Embryonic facial prominence (tissue), 1 donor: ENCODE results near the gene DACH2.

Experiments used
- DNase-seq: peaks from one replicate; pipeline ENCODE4 v3.0.0-alpha.2; 2016; ENCODE audit errors: extremely low spot score

The DACH2 gene

GRCh38 chrX:86322913-86323312 lies 174.7 kb downstream of the DACH2 start:
- DNase-seq = no peak

GRCh38 chrX:86329174-86329573 lies 180.9 kb downstream of the DACH2 start:
- no peak for DNase-seq

DNA sequence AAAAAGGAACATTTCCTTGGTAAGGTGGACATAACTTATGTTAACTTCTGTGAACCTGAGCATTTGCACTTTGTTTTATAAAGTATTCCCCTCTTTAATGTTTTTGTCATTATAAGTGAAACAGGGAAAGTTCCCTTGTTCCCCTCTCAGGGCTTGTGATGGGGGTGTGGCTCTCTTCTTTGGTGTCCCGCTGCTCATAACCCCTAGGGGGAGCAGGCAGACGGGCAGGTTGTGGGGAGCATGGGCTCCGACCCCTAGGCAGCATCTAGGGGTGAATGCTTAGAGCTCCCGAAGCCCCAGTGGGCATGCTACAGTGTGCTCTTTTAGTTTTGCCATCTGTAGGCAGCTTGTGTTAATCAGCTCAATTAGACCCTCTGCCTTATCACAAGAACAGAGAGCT lies 200.4 kb downstream of the DACH2 start:
- no peak for DNase-seq

DNA sequence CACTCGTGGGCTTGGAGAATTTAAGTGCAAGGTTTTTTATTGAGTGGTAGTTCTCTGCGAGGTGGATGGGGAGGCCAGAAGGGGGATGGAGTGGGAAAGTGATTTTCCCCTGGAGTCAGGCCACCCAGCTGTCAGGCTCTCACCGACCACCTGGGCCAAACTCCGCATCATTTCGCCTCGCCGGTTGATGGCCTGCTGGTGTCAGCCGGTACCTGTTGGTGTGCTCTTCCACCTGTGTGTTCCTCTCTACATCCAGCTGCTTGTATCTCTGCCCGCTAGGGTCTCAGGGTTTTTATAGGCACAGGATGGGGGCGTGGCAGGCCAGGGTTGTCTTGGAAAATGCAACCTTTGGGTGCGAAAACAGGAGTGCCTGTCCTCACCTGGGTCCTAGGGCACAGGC lies 200.9 kb downstream of the DACH2 start:
- no peak for DNase-seq

GRCh38 chrX:86369847-86370630 lies 221.8 kb downstream of the DACH2 start:
- no peak for DNase-seq

- DNase-seq = no peak
Observed at GRCh38 chrX:86370927-86371326, 222.7 kb downstream of the DACH2 start.

GRCh38 chrX:86379209-86379608 lies 231.0 kb downstream of the DACH2 start:
- no peak for DNase-seq

- DNase-seq = no peak
Observed at GRCh38 chrX:86383681-86384540, 235.7 kb downstream of the DACH2 start.

DNA sequence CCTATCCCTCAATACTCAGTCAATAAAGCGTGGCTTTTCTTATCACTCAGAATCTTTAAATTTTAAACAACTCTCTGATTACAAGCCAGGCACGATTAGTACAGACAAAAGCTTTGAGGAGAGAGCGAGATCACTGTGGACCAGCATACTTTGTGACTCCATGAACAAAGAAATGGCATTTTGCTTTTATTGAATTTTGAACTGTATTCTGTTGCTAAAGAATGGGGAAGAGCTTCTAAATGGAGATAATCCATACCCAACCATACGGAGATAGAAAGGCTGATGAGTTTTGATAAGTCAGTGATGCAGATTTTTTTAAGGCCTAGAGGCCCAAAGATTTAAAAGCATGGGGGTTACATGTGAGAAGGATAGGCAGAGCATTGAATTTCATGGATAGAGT lies 259.1 kb downstream of the DACH2 start:
- DNase-seq = no peak

DNA sequence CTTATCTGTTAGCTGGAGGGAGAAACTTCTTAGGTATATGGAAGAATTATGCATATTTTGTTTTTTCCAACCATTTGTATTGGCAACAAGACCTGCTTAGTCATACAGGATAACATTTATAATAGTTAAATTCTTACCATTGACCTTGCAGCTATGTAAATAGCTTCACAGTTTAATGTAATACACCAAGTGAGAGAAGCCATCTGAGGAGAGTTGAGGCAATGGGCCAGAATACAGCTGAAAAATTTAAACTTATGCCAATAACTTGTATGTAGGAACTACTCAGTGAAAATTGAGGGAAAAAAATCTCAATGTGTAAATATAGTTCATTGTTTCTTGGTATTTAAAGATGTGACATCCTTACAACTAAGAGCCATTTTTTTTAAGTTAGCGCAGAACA lies 273.5 kb downstream of the DACH2 start:
- DNase-seq = no peak

- DNase-seq = no peak
Observed at GRCh38 chrX:86436116-86436515, 287.9 kb downstream of the DACH2 start.

GRCh38 chrX:86455495-86455894 lies 307.2 kb downstream of the DACH2 start:
- DNase-seq = no peak

- DNase-seq = no peak
Observed at GRCh38 chrX:86460760-86461159, 312.5 kb downstream of the DACH2 start.

- DNase-seq = no peak
Observed at GRCh38 chrX:86504297-86504696, 356.0 kb downstream of the DACH2 start.

GRCh38 chrX:86507331-86507730 lies 359.1 kb downstream of the DACH2 start:
- no peak for DNase-seq

DNA sequence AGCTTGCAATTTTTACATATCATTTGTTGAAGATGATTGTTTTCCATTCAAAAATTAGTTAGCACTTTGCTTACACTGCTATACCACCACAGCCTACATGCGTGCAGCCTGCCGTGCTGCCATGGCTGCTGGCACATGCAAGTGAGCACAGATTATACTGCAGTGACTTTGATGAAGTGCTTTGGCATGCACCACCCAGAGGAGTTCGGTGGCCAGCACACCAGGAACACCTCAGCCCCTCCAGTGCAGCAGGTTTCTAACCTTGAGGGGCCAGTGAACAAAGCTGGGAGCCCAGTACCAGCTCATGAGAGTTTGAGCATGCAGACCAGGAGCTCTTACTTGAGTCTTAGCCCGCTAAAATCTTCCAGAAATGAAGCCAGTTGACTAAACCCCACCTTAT lies 431.5 kb downstream of the DACH2 start:
- no peak for DNase-seq

- DNase-seq = no peak
Observed at GRCh38 chrX:86604607-86605006, 456.4 kb downstream of the DACH2 start.

- no peak for DNase-seq
Observed at GRCh38 chrX:86696951-86697350, 548.7 kb downstream of the DACH2 start.

DNA sequence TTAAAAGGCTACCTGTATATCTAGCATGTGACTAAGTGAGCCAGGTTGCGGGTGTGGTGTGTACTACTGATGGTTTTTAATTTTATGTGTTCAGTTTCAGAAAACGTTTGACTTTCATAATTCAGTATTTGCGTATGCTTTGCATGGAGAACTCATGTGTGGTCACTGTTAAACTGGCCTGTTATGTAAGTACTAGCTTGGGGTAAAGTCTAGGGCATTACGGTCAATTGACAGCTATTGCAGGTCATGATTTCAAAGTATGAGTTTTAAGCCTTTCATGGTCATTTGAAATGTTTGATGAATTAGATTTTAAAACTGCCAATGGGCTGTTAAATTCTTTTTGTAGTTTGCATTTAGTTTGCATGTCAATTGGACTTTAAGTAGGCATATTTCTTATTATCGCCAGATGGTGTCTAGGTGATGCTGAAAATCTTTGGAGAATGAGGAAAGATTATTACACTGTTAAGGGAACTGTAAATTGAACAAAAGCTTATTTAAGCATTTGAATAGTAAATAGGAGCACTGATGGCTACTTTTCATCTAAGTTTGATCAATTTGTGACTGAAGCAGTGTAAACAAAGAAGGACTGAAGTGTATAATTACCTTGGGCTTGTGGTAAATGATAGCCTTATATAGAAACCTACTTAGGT lies 563.4 kb downstream of the DACH2 start:
- DNase-seq = no peak

DNA sequence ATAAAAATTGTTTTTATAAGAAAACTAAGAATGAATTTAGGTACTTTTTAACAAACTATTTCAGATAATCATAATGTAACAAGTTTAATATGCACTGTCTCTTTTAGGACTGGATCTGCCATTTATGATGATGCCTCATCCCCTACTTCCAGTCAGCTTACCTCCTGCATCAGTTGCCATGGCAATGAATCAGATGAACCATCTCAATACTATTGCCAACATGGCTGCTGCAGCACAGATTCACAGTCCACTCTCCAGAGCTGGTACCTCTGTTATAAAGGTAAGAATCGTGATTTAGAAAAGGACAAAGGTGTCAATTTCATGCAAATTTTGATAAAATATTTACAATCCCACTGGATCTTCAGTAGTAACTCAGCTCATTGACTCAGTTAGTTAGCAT lies 566.2 kb downstream of the DACH2 start:
- no peak for DNase-seq

DNA sequence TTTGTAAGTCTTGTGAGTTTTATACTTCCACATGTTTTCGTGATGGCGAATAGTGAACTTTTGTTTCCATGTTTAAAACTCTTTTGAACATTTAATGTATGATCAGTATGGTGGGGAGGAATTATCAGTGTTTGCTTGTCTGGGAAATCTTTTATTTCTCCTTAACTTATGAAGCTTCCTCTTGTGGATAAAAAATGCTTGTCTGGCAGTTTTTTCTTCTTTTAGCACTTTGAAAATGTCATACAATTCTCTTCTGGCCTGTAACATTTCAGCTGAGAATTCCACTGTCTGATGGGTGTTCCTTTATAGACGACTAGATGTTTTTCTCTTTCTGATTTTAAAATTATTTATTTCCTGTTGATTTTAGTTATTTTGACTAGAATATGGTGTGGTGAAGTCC lies 576.0 kb downstream of the DACH2 start:
- DNase-seq = no peak

- no peak for DNase-seq
Observed at GRCh38 chrX:86747091-86747490, 598.8 kb downstream of the DACH2 start.

DNA sequence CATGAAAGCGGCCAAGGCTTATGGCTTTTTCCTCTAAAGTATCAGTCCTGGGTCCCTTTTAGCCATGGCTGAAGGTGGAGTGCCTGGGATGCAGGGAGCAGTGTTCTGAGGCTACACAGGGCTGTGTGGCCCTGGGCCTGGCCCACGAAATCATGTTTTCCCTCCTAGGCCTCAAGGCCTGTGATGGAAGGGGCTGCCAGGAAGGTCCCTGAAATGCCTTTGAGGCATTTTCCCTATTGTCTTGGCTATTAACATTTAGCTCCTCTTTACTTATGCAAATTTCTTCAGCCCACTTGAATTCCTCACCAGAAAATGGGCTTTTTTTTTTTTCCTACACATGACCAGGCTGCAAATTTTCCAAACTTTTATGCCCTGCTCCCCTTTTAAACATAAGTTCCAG lies 657.0 kb downstream of the DACH2 start:
- DNase-seq = no peak
